ENCODE results near the gene PDE7B.

DNA sequence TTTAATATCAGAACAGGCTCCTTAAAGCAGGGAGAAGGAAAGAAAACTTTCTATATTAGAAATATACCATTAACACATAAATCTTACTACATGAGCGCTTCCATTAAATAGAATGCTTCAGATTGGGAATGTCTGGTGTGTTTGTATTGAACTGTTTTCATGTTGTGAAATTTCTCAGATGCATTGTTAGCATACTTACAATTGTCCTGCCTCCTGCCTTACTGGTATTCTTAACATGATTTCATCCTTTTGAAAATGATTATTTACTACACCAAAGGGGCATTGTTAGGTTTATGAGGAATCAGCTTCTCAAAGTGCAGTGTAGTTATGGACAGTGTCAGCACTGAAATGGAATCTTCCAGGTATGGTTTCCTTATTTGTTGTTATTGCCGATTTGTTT is 253.1 kb downstream of the PDE7B start:
- TF ChIP-seq GRHL2 (CRISPR knock-in tag; IDR thresholded peaks at IDR 0.05; ENCODE audit: insufficient replicate concordance, severe bottlenecking) (no peak), CREB1 (CRISPR knock-in tag; IDR thresholded peaks at IDR 0.05) (no peak), TP53 (CRISPR knock-in tag; IDR thresholded peaks at IDR 0.05) (no peak)

Measured in WTC11 (cell line).